ENCODE measurements around the gene ALDH4A1. TPM values are rescaled to one million over a fixed set of nuclear protein-coding genes. Genes with fewer than 3 reads are reported as not detected.

Gene ALDH4A1
- total RNA-seq, 1 donor, result 0.73 TPM

DNA sequence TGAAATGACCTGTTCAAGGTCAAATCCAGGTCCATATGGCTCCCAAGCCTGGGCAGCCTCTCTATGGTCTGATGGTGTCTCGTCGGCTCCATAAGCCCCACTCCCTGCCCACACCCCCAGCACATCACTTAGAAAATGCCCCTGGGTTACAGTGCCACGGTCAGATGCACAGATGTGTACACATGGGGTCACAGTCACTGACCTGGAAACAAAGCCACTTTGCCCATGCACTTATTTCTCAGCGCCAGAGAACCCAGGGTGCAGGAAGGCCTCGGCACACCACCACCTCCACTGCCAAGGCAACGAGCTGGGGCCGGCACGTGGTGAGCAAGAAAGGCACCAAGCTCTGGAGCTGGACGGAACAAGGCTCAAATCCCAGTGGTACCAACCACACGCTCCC lies 29.4 kb upstream of the ALDH4A1 start:
- H3K9me3 ChIP-seq (ENCODE audit: low read depth, low read length), result no peaks in the 10 kb centered on the region
- peaks cover 52% of the 10 kb centered on the region for H3K4me1 ChIP-seq (ENCODE audit: insufficient read depth, low read length)
- H3K4me3 ChIP-seq (ENCODE audit: low read length), result no peak overlapping the region
- H3K27me3 ChIP-seq (ENCODE audit: insufficient read depth, low read length), result no peaks in the 10 kb centered on the region

DNA sequence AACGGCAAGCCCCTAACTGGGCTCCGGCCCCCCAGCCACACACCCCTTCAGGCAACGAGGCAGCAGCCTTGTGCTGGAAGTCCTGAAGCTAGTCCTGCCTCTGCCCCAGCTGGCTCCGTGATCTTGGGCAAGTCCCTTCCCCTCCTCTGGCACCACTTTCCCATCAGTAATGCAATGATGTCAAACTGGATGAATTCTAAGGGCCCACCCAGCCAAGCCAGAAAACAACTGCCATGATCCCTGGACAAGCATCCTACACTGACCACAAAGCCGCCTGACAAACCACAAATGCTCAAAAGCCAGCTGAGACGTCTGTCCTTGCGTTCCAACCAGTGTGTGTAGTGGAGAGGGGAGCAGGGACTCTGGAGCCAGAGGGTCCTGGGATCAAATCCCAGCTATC lies 27.3 kb upstream of the ALDH4A1 start:
- no peak overlapping the region for H3K4me3 ChIP-seq (ENCODE audit: low read length)
- peaks cover 65% of the 10 kb centered on the region for H3K4me1 ChIP-seq (ENCODE audit: insufficient read depth, low read length)
- H3K27me3 ChIP-seq (ENCODE audit: insufficient read depth, low read length), result no peaks in the 10 kb centered on the region
- no peaks in the 10 kb centered on the region for H3K9me3 ChIP-seq (ENCODE audit: low read depth, low read length)

DNA sequence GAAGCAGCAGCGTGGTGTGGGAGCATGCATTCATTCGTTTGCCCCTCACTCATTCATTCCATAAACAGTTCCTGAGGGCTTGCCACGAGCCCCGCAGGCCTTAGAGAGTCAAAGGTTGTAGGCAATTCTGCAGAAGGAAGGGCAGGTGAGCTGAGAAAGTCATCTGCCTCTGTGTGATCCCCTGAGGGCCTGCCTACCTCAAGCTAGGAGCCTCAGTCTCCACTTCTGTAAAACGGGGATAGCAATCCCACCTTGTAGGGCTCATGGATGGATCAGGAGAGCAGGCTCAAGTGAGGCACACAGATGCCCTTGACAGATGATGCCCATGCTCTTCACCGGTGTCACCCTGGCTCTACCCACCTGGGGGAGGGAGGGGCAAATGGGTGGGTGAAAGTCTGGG lies 26.6 kb upstream of the ALDH4A1 start:
- Histone ChIP-seq H3K27me3 (ENCODE audit: insufficient read depth, low read length) (no peaks in the 10 kb centered on the region), H3K4me1 (ENCODE audit: insufficient read depth, low read length) (peaks cover 70% of the 10 kb centered on the region), H3K4me3 (ENCODE audit: low read length) (no peak overlapping the region), H3K9me3 (ENCODE audit: low read depth, low read length) (no peaks in the 10 kb centered on the region)

DNA sequence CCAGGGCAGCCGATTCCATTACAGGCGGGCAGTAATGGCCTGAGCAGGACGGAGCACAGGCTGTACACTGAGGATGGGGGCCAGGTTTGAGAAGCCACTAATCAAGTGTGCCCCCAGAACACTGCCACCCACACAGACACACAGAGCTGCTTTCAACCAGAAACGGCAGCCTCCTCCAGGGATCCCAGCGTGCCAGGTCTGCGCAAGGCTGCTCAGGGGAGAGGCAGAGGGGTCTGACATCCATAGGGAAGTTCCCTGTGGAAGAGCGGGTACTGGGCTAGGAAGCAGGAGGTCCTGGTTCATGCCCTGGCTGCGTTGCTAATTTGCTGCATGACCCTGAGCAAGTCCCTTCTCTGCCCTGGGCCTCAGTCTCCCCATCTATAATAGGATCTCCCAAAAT lies 26.1 kb upstream of the ALDH4A1 start:
- Histone ChIP-seq H3K4me3 (ENCODE audit: low read length) (no peak overlapping the region), H3K27me3 (ENCODE audit: insufficient read depth, low read length) (no peaks in the 10 kb centered on the region), H3K9me3 (ENCODE audit: low read depth, low read length) (no peaks in the 10 kb centered on the region), H3K4me1 (ENCODE audit: insufficient read depth, low read length) (peaks cover 76% of the 10 kb centered on the region)

DNA sequence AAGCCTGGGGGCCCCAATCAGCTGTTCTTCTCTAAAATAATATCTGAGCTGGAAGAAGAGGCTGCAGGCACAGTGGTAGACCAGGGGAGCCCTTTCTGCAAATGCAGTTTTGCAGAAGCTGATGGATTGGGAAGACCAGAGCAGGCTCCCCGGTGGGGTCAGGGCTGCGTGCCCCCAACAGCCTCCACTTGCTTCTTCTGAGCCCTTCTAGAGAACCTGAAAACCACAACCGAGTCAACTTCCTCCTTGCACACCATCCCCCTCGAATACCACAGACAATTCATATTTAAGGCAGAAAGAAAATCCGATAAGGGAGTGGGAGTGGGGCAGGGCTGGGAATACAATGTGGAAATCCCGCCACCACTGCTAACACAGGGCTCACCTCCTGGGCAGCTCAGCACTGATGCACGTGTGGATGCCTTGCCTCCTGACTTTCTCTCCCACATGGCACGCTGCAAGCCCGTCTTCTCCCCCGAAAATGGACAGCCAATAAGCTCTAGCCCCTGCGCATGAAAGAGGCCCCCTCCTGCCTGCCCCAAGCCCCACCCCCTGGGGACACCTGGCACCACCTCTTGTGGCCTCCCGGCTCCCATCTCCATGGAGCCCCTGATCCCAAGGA lies 25.4 kb upstream of the ALDH4A1 start:
- Histone ChIP-seq H3K4me1 (ENCODE audit: insufficient read depth, low read length) (peaks cover 82% of the 10 kb centered on the region), H3K27me3 (ENCODE audit: insufficient read depth, low read length) (no peaks in the 10 kb centered on the region), H3K9me3 (ENCODE audit: low read depth, low read length) (no peaks in the 10 kb centered on the region), H3K4me3 (ENCODE audit: low read length) (no peak overlapping the region)

DNA sequence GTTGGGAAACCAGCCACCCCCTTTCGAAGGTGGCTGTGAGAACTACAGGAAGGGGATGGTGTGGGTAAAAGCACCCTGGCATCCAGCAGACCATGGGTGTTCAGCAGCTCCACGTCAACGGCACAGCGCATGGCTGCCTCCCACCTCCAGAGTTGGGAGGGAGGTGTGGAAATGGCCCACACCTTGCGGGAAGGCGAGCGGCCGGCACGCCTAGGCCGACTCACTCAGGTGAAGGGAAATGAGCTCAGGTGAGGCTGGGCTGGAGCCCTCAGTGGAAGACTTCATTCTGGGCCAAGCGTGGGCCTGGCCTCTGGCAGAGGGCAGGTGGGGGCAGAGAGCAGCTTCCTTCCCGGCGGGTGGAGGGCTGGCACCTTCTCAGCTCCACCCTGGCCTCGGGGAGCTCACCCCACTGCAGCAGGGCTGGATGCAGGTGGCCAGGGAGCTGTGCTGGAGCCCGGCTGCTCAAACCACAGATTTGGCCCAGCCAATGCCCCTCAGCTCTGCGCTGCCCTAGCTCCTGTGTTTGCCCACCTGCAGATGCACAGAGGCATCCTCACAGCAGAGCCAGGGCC lies 24.8 kb upstream of the ALDH4A1 start:
- no peaks in the 10 kb centered on the region for H3K9me3 ChIP-seq (ENCODE audit: low read depth, low read length)
- H3K4me1 ChIP-seq (ENCODE audit: insufficient read depth, low read length), result peaks cover 88% of the 10 kb centered on the region

DNA sequence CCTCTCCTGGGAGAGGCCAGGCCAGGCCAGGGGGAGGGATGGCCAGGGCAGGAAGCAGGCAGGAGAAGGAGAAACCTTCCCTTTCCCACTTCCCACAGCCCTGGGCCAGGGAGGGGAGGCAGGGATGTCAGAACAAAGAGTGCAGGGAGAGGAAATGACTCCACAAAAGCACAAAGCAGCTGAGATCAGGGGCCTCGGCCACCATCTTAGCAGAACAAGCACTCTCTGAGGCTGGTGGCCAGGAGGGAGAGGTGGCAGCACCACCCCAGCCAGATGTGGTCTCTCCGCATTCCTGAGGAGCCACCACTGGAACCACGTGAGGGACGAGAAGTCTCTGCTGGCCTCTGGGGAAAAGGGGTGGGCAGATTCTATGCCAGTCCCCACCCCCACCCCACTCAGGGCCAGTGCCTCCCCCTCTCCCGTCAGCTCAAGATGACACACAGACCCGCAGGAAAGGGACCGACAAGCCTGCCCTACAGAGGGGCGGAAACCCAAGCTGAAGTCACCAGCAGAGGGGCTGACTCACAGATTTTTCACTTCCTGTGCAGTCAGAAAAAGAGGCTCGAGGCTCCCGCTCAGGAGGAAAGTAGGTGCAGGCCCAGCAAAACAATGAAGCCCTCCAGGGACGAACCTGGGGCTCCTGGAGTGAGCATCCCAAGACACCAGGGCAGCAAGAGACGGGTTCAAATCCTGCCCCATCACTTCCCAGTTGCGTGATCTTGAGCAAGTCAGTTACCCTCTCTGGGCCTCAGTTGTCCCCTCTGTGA lies 24.1 kb upstream of the ALDH4A1 start:
- no peaks in the 10 kb centered on the region for H3K9me3 ChIP-seq (ENCODE audit: low read depth, low read length)
- H3K4me1 ChIP-seq (ENCODE audit: insufficient read depth, low read length), result peaks cover 94% of the 10 kb centered on the region
- H3K4me3 ChIP-seq (ENCODE audit: low read length), result peak overlapping the region; percentile 8
- H3K27me3 ChIP-seq (ENCODE audit: insufficient read depth, low read length), result no peaks in the 10 kb centered on the region

More for the DNA sequence above, 24.8 kb upstream of the ALDH4A1 start:
- Histone ChIP-seq H3K4me3 (ENCODE audit: low read length) (peak overlapping the region; percentile 8), H3K27me3 (ENCODE audit: insufficient read depth, low read length) (no peaks in the 10 kb centered on the region)

DNA sequence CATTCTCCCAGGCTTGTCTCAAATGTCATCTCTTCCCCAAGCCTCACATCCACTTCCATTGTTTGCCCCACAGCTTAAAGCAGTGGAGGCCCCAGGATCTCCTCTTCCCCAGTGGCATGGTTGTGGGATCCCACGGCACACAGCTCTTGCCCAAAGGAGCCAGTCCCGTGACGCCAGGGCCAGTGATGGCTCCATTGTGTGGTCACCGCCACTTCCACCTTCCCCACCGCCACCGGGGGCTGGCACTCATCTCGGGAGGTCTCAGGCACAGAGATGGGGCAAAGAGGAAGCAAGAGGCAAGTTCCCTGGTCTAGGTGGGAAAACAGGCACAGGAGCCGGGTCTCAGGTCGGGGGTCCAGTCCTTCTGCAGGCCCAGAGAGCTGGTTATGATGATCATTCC lies 22.9 kb upstream of the ALDH4A1 start:
- H3K4me3 ChIP-seq (ENCODE audit: low read length), result no peak overlapping the region
- H3K4me1 ChIP-seq (ENCODE audit: insufficient read depth, low read length), result peaks cover 86% of the 10 kb centered on the region

DNA sequence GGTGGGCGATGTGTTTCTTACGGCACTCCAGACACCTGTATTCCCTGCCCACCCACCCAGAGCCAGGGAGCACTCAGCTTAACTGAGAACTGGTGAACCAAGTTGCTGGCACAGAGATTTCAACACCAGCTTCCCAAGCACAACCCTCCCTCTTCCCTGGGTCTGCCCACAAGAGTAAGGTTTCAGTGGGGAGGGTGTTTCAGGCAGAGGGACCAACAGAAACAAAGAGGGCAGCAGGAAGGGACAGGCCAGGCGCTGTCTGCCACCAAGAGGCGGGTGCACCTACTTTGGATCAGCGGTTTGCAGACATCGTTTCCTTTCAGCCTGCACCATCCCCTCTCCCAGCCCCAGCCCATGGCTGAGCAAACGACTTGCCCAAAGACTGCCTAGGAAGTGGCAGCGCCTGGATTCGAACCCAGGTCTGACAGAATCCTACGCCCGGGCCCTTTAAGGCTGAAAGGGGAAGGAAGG lies 21.9 kb upstream of the ALDH4A1 start:
- no peaks in the 10 kb centered on the region for H3K9me3 ChIP-seq (ENCODE audit: low read depth, low read length)
- no peaks in the 10 kb centered on the region for H3K27me3 ChIP-seq (ENCODE audit: insufficient read depth, low read length)
- H3K4me1 ChIP-seq (ENCODE audit: insufficient read depth, low read length), result peaks cover 77% of the 10 kb centered on the region
- no peak overlapping the region for H3K4me3 ChIP-seq (ENCODE audit: low read length)

More for the DNA sequence above, 22.9 kb upstream of the ALDH4A1 start:
- Histone ChIP-seq H3K27me3 (ENCODE audit: insufficient read depth, low read length) (no peaks in the 10 kb centered on the region), H3K9me3 (ENCODE audit: low read depth, low read length) (no peaks in the 10 kb centered on the region)

DNA sequence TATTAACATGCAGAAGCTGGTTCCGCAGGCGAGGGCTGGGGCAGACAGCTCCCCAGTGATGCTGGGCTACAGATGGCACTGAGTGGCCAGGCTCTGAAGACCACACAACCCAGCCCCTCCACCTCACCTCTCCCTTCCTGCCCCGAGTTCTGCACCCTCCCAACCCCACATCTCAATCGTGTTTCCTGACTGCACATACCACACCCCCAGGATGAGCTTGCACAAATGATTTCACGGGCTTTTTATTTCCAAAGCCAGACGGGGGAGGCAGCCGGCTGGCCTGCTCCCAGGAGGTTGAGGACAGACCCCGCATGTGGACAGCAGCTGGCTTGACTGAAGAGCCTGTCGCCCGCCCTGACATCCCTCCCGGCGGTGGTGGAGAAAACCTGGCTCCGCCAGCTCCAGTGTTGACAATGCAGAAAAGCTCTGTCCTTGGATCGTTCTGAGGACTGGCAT lies 21.4 kb upstream of the ALDH4A1 start:
- Histone ChIP-seq H3K27me3 (ENCODE audit: insufficient read depth, low read length) (no peaks in the 10 kb centered on the region), H3K4me1 (ENCODE audit: insufficient read depth, low read length) (peaks cover 73% of the 10 kb centered on the region), H3K9me3 (ENCODE audit: low read depth, low read length) (no peaks in the 10 kb centered on the region), H3K4me3 (ENCODE audit: low read length) (no peak overlapping the region)

DNA sequence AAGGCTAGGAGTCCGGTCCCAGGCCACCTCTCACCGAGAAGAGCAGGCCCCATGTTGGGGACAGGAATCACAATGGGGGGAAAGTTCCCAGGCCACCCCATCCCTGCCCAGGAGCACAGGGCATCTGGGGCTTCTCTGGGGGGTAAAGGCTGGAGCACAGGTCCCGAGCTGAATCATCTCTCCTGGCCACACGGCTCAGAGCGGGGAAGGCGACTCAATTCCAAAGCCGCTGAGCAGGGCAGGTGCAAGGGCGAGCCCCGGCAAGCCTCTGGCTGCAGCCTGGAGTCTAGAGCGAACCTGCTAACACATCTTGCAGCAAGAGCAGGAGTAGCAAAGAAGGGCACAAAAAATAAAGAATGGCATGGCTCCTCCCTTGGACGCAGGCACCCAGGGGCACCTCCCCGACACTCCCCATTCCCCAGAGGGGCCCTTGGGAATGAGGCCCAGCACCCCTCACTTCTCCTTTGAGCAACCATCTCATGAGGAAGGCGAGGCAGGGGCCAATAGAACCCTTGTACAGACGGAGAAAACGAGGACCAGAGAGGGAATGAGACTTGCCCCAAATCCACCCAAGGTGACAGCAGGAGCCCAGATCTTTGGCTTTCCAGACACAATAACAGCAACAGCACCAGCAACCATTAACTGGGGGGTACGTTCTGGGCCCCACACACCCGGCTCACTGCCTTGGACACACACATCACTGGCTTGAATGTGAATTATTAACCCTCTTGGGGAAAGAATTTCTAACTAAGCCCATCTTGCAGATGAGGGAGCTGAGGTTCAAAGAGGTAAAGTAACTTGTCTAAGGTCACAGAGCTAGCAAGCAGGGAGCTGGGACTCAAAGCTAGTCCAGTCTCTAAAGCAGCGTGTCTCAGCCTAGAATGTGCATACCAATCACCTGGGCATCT lies 20.7 kb upstream of the ALDH4A1 start:
- Histone ChIP-seq H3K9me3 (ENCODE audit: low read depth, low read length) (no peaks in the 10 kb centered on the region), H3K27me3 (ENCODE audit: insufficient read depth, low read length) (no peaks in the 10 kb centered on the region), H3K4me3 (ENCODE audit: low read length) (no peak overlapping the region), H3K4me1 (ENCODE audit: insufficient read depth, low read length) (peaks cover 66% of the 10 kb centered on the region)

DNA sequence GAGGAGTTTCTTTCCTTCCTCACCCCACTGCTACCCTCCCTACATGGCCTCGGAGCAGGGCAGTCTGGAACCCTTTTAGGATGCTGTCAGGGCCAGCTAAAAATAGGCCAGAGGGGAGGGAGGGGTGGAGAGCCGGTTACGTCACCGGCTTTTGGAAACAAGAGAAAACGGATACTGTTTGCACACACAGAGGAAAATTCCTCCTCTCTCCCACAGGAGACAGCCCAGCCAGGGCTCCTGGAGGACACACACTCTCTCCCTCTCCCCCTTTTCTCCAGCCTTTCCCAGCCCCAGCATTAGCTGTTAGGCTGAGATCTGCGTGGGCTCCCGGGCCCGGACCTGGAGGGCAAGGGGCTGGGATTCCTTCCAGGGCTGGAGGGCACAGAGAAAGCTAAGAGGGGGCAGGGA lies 20.0 kb upstream of the ALDH4A1 start:
- H3K27me3 ChIP-seq (ENCODE audit: insufficient read depth, low read length), result no peaks in the 10 kb centered on the region
- no peak overlapping the region for H3K4me3 ChIP-seq (ENCODE audit: low read length)
- no peaks in the 10 kb centered on the region for H3K9me3 ChIP-seq (ENCODE audit: low read depth, low read length)
- H3K4me1 ChIP-seq (ENCODE audit: insufficient read depth, low read length), result peaks cover 58% of the 10 kb centered on the region

DNA sequence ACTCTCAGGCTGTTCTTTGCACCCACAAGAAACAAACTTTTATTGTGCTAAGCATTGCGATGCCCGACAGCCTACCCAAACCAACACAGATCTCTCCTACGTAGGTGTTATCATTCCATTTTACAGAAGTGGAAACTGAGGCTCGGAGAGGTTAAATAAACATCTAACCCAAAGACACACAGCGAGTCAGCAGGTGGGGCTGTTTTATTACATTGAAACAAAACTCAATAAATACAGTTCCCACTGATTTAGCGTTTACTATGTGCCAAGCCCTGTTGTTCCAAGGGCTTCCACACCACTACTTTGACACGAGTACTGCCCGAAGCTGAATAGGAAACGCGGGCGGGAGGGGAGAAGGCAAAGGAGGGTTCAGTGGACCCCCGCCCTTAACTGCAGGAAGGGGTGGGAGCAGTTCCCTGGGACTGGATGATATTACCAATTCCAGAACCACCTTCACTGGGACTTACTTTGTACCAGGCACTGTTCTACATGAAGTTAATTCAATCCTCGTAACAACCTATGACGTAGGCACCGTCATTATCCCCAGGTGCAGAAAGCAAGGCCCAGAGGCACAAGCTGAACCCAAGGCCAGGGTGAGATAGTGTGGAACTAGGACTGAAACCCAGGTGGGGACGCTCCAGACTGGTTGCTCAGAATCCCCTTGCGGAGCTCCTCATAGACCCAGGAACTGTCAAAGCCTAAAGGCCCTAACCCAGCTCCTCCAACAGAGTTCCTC lies 19.3 kb upstream of the ALDH4A1 start:
- Histone ChIP-seq H3K4me3 (ENCODE audit: low read length) (no peak overlapping the region), H3K27me3 (ENCODE audit: insufficient read depth, low read length) (no peaks in the 10 kb centered on the region), H3K4me1 (ENCODE audit: insufficient read depth, low read length) (peaks cover 52% of the 10 kb centered on the region), H3K9me3 (ENCODE audit: low read depth, low read length) (no peaks in the 10 kb centered on the region)

DNA sequence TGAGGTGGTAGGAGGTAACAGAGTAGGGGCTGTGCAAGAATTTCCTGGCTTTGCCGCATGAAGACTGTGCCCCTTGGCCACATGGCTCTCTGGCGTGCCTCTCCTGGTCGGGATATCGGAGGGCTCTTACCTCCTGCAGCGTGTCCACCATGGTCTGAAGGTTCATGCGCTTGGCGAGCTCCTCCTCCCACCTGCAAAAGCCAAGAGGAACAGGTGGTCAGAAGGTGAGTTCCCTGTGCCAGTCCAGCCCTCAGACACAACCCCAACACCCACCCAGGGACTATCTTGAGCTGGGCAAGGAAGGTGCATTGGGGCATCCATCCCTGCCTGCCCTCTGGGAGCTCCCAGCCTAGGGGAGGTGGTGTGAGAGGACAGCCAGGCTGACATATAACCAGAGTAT lies 18.6 kb upstream of the ALDH4A1 start:
- H3K4me1 ChIP-seq (ENCODE audit: insufficient read depth, low read length), result peaks cover 44% of the 10 kb centered on the region
- no peak overlapping the region for H3K4me3 ChIP-seq (ENCODE audit: low read length)
- H3K27me3 ChIP-seq (ENCODE audit: insufficient read depth, low read length), result no peaks in the 10 kb centered on the region
- no peaks in the 10 kb centered on the region for H3K9me3 ChIP-seq (ENCODE audit: low read depth, low read length)

All from mononuclear cell (primary cell).